ENCODE measurements around the gene IDI1. TPM values are rescaled to one million over a fixed set of nuclear protein-coding genes. Genes with fewer than 3 reads are reported as not detected.

The IDI1 gene
- total RNA-seq, 3 donors from 2014 or later, result 37.7 to 71.2 (median 65.8) TPM

DNA sequence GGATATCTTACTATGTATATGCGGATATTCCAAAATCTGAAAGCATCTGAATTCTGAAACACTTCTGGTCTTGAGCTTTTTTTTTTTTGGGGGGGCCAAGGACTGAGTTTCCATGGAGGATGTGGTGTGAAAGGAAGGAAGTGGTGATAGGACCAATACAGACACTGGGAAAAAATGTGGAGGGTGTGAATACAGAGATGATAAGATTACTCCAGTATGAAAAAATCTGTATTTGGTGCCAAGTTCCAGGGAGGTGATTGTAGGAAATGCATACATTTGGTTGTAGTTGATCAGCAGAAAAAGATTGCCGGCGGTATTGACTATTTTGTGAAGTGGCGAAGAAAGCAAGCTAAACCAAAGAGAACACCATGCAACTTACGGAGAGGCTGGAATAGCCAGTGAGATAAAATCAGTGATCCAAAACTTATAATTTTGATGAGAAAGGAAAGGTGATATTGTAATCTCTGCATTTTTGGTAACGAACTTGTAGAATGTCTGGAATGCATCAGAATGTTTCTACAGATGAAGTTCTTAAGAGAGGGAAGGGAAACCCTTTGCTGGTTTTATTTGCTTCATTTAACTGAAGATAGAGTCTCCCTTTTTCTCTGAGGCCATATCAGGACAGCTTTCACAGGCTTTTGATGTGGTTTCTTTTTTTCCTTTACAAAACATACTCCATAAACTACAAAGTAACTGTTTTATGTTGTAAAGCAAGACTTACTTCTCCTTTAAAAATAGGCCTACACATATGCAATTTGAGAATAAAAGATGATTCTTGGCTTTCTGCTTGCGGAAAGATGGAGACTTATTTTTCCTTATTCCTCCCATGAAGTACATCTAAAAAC lies 13.2 kb upstream of the IDI1 start:
- Histone ChIP-seq H3K36me3 (ENCODE audit: low read depth) (no peaks in the 10 kb centered on the region), H3K9me3 (no peaks in the 10 kb centered on the region), H3K4me1 (ENCODE audit: low read depth) (peaks cover 5% of the 10 kb centered on the region), H3K4me3 (no peak overlapping the region)
- DNase-seq (no peak), ATAC-seq (no peak)
- intact Hi-C loops (cut with DNase I, micrococcal nuclease), result no loop called here
- TF ChIP-seq CTCF (IDR thresholded peaks at IDR 0.05), result no peak

GRCh38 chr10:1059902-1060301 lies 11.0 kb upstream of the IDI1 start:
- H3K36me3 ChIP-seq (ENCODE audit: low read depth), result no peaks in the 10 kb centered on the region
- no peak overlapping the region for H3K4me3 ChIP-seq
- peaks cover 13% of the 10 kb centered on the region for H3K4me1 ChIP-seq (ENCODE audit: low read depth)
- no peaks in the 10 kb centered on the region for H3K9me3 ChIP-seq
- intact Hi-C loops (cut with DNase I, micrococcal nuclease), result no loop called here
- DNase-seq, result no peak
- no peak for TF ChIP-seq CTCF (IDR thresholded peaks at IDR 0.05)
- ATAC-seq, result no peak

DNA sequence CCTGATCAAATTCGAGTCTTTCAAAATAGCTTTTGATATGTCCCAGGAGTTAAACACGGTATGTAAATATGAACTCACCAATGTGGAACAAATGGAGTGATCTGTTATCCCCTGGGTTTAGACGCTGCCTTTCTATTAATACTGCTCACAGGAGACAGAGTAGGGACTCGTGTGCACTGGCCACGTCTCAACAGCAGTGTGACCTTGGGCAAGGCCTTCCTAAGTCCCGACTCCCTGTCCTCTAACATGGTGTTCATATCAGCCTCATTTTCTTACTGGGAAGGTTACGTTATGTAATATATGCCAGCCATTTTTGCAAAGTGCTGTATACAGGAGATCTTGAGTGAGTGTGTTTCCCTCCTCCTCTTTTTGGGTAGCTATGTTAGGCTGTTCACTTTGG lies 9.1 kb upstream of the IDI1 start:
- peaks cover 19% of the 10 kb centered on the region for H3K4me1 ChIP-seq (ENCODE audit: low read depth)
- no peaks in the 10 kb centered on the region for H3K9me3 ChIP-seq
- no peak for TF ChIP-seq CTCF (IDR thresholded peaks at IDR 0.05)
- no peak for ATAC-seq
- H3K4me3 ChIP-seq, result no peak overlapping the region
- no peak for DNase-seq
- H3K36me3 ChIP-seq (ENCODE audit: low read depth), result no peaks in the 10 kb centered on the region
- intact Hi-C loops (cut with DNase I, micrococcal nuclease), result no loop called here

GRCh38 chr10:1057106-1057657 lies 8.3 kb upstream of the IDI1 start:
- ATAC-seq (peak; percentile 27), DNase-seq (no peak)

More at GRCh38 chr10:1057106-1057657, 8.3 kb upstream of the IDI1 start:
- H3K4me3 ChIP-seq, result peak overlapping the region; percentile 76
- no peaks in the 10 kb centered on the region for H3K36me3 ChIP-seq (ENCODE audit: low read depth)
- H3K9me3 ChIP-seq, result no peaks in the 10 kb centered on the region
- intact Hi-C loops (cut with DNase I, micrococcal nuclease), result no loop called here
- no peak for TF ChIP-seq CTCF (IDR thresholded peaks at IDR 0.05)
- peaks cover 19% of the 10 kb centered on the region for H3K4me1 ChIP-seq (ENCODE audit: low read depth)

All from mucosa of descending colon (tissue), 3 donors.